ENCODE results near the gene PLEKHA3. TPM values are rescaled to one million over a fixed set of nuclear protein-coding genes. Genes with fewer than 3 reads are reported as not detected.
"Not testable (repeated sequence)": the region's sequence is repeated elsewhere in the genome, so short reads cannot be mapped to it uniquely, and the experiment has no call there.

The PLEKHA3 gene
- total RNA-seq, 1 donor: 8.6 TPM

GRCh38 chr2:178450774-178451525 is 29.3 kb upstream of the PLEKHA3 start, which contains the start of the genes PJVK and PRKRA:
Gene PJVK, plus strand, starts transcription at chr2:178451378. Its CDS starts 2,032 bp downstream, at chr2:178453410.
Gene PRKRA, minus strand, starts transcription at chr2:178451175. Its CDS starts 145 bp downstream, at chr2:178451030.
- peak within 1 kb of the TSS; percentile 91 for H3K4me3 ChIP-seq (ENCODE audit: low read depth, low read length)
- peak; percentile 98 for DNase-seq (ENCODE audit: low read depth)
- TF ChIP-seq, protein P1, sequence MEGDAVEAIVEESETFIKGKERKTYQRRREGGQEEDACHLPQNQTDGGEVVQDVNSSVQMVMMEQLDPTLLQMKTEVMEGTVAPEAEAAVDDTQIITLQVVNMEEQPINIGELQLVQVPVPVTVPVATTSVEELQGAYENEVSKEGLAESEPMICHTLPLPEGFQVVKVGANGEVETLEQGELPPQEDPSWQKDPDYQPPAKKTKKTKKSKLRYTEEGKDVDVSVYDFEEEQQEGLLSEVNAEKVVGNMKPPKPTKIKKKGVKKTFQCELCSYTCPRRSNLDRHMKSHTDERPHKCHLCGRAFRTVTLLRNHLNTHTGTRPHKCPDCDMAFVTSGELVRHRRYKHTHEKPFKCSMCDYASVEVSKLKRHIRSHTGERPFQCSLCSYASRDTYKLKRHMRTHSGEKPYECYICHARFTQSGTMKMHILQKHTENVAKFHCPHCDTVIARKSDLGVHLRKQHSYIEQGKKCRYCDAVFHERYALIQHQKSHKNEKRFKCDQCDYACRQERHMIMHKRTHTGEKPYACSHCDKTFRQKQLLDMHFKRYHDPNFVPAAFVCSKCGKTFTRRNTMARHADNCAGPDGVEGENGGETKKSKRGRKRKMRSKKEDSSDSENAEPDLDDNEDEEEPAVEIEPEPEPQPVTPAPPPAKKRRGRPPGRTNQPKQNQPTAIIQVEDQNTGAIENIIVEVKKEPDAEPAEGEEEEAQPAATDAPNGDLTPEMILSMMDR (IDR thresholded peaks at IDR 0.05; ENCODE audit: insufficient read depth, low read depth, low read length): no peak

DNA sequence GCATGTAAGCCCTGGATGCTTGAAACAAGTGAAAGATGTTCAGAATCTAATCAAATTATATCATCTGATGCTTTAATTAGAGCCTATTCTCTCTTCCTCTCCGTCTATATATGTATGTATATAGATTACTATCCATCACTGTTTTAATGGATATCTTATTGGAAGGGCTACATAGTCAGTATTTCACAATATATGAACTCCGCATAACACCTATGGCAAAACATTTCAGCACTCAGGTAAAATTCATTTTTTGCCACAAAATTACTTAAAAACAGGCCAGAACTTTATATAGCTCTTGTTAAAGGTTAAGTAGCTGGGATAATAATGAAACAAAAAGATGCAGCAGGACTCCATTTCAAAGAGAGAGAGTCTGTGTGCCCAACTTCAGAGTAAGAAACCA is 27.9 kb upstream of the PLEKHA3 start:
- TF ChIP-seq, protein P1 (IDR thresholded peaks at IDR 0.05; ENCODE audit: insufficient read depth, low read depth, low read length): no peak
- no peak for DNase-seq (ENCODE audit: low read depth)
- H3K4me3 ChIP-seq (ENCODE audit: low read depth, low read length): no peak overlapping the region

DNA sequence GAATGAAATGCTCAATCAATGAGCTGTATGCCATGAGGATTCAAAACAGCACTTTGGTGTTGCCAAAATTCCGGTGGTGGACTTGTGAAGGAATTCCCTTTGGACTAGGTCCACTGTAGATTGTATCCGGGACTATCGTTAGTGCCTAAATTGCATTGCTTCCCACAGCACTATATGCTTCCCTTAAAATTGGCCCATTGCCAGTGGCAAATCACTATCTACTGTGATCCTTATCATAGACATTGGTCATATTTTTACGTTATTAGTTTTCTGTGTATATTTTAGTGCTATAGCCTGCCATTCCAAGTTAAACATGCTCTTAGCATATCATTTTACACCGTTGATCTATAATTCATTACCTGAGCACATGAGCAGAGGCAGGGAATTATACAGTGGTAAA is 27.4 kb upstream of the PLEKHA3 start:
- TF ChIP-seq, protein P1 (IDR thresholded peaks at IDR 0.05; ENCODE audit: insufficient read depth, low read depth, low read length): no peak
- no peak for DNase-seq (ENCODE audit: low read depth)
- no peak overlapping the region for H3K4me3 ChIP-seq (ENCODE audit: low read depth, low read length)

- TF ChIP-seq, protein P1 (IDR thresholded peaks at IDR 0.05; ENCODE audit: insufficient read depth, low read depth, low read length): no peak
- H3K4me3 ChIP-seq (ENCODE audit: low read depth, low read length): no peak overlapping the region
- no peak for DNase-seq (ENCODE audit: low read depth)
Observed at GRCh38 chr2:178455947-178456346, 24.3 kb upstream of the PLEKHA3 start.

- H3K4me3 ChIP-seq (ENCODE audit: low read depth, low read length): no peak overlapping the region
- DNase-seq (ENCODE audit: low read depth): no peak
- TF ChIP-seq, protein P1 (IDR thresholded peaks at IDR 0.05; ENCODE audit: insufficient read depth, low read depth, low read length): no peak
Observed at GRCh38 chr2:178457390-178457886, 22.8 kb upstream of the PLEKHA3 start.

GRCh38 chr2:178469219-178469849 is 10.9 kb upstream of the PLEKHA3 start:
- H3K4me3 ChIP-seq (ENCODE audit: low read depth, low read length): no peak overlapping the region
- TF ChIP-seq, protein P1 (IDR thresholded peaks at IDR 0.05; ENCODE audit: insufficient read depth, low read depth, low read length): no peak
- DNase-seq (ENCODE audit: low read depth): no peak

GRCh38 chr2:178471313-178471712 is 8.9 kb upstream of the PLEKHA3 start:
- H3K4me3 ChIP-seq (ENCODE audit: low read depth, low read length): not testable (repeated sequence)

More at GRCh38 chr2:178471313-178471712, 8.9 kb upstream of the PLEKHA3 start:
- not testable (repeated sequence) for DNase-seq (ENCODE audit: low read depth)

All from fibroblast of villous mesenchyme (primary cell).